GM19468 (cell line): ENCODE results near the gene MBTPS2.
"Not testable (repeated sequence)": the region's sequence is repeated elsewhere in the genome, so short reads cannot be mapped to it uniquely, and the experiment has no call there.

Experiments
- ATAC-seq: cut with Tn5 transposase; IDR thresholded peaks from one replicate; pipeline ENCODE4 v1.9.1; 2021; ENCODE audit warnings: mild to moderate bottlenecking, moderate library complexity, moderate number of reproducible peaks; ENCODE audit not compliant: unreplicated experiment; ENCODE audit errors: extremely low read depth

MBTPS2 gene

GRCh38 chrX:21855937-21856415, 16.6 kb downstream of the MBTPS2 start, which contains the start of gene YY2:
Gene YY2 (plus strand): TSS chrX:21855987. CDS start chrX:21856485, 498 bp downstream.
- no peak for ATAC-seq

- ATAC-seq: no peak
These were observed 17.1 kb downstream of the MBTPS2 start for GRCh38 chrX:21856504-21856903.

- ATAC-seq: no peak
These were observed 23.8 kb downstream of the MBTPS2 start for GRCh38 chrX:21863241-21863640.

- no peak for ATAC-seq
These were observed 26.0 kb downstream of the MBTPS2 start for GRCh38 chrX:21865436-21865835.

- ATAC-seq: no peak
These were observed 31.1 kb downstream of the MBTPS2 start for GRCh38 chrX:21870494-21870893.

GRCh38 chrX:21873063-21873775, 33.8 kb downstream of the MBTPS2 start:
- no peak for ATAC-seq

- ATAC-seq: not testable (repeated sequence)
These were observed 34.8 kb downstream of the MBTPS2 start for GRCh38 chrX:21874182-21874581.

GRCh38 chrX:21875013-21875412, 35.6 kb downstream of the MBTPS2 start:
- ATAC-seq: no peak

- no peak for ATAC-seq
These were observed 42.6 kb downstream of the MBTPS2 start for GRCh38 chrX:21881881-21882574.

- no peak for ATAC-seq
These were observed 43.8 kb downstream of the MBTPS2 start for GRCh38 chrX:21883258-21883657.

GRCh38 chrX:21885568-21885967, 46.2 kb downstream of the MBTPS2 start:
- no peak for ATAC-seq

GRCh38 chrX:21905313-21905712, 65.9 kb downstream of the MBTPS2 start:
- ATAC-seq: no peak

- ATAC-seq: no peak
These were observed 66.5 kb downstream of the MBTPS2 start for GRCh38 chrX:21905953-21906352.

GRCh38 chrX:21907260-21907659, 67.8 kb downstream of the MBTPS2 start:
- no peak for ATAC-seq

- ATAC-seq: no peak
These were observed 72.1 kb downstream of the MBTPS2 start for GRCh38 chrX:21911481-21911880.

- no peak for ATAC-seq
These were observed 72.8 kb downstream of the MBTPS2 start for GRCh38 chrX:21912220-21912619.

- ATAC-seq: no peak
These were observed 73.6 kb downstream of the MBTPS2 start for GRCh38 chrX:21912989-21913388.

- no peak for ATAC-seq
These were observed 86.7 kb downstream of the MBTPS2 start for GRCh38 chrX:21926116-21926515.

GRCh38 chrX:21926527-21927278, 87.3 kb downstream of the MBTPS2 start:
- no peak for ATAC-seq

GRCh38 chrX:21929209-21929608, 89.8 kb downstream of the MBTPS2 start:
- no peak for ATAC-seq

- ATAC-seq: no peak
These were observed 91.6 kb downstream of the MBTPS2 start for GRCh38 chrX:21930986-21931385.
